Measurements from ENCODE around the gene RRAS. TPM values are rescaled to one million over a fixed set of nuclear protein-coding genes. Genes with fewer than 3 reads are reported as not detected.

RRAS gene
- total and polyA plus RNA-seq, 9 donors, result 15.3 to 36.4 (median 31.4) TPM

- Histone ChIP-seq H3K4me1 (ENCODE audit: control insufficient read depth, insufficient read depth, low read length) (peaks cover 24% of the 10 kb centered on the region), H3K36me3 (ENCODE audit: control insufficient read depth, insufficient read depth, low read length) (peaks cover 16% of the 10 kb centered on the region), H3K27ac (ENCODE audit: low read length) (peak overlapping the region; percentile 94), H3K4me3 (ENCODE audit: low read length) (peak overlapping the region; percentile 88), H3K27me3 (ENCODE audit: control insufficient read depth, insufficient read depth, low read length) (peaks cover 2% of the 10 kb centered on the region), H3K9me3 (replicated peaks; ENCODE audit: control insufficient read depth, low read depth, low read length) (no peaks in the 10 kb centered on the region)
- 0% methylated on average over 51 of the region's 58 CpGs for WGBS (ENCODE audit: insufficient coverage)
- peak; percentile 96 for DNase-seq
Observed at GRCh38 chr19:49590071-49590970, 49.6 kb downstream of the RRAS start.

- peaks cover 24% of the 10 kb centered on the region for H3K4me1 ChIP-seq (ENCODE audit: control insufficient read depth, insufficient read depth, low read length)
- WGBS (ENCODE audit: insufficient coverage), result 20% methylated on average over 1 of the region's 5 CpGs
- no peaks in the 10 kb centered on the region for H3K9me3 ChIP-seq (replicated peaks; ENCODE audit: control insufficient read depth, low read depth, low read length)
- H3K27me3 ChIP-seq (ENCODE audit: control insufficient read depth, insufficient read depth, low read length), result peaks cover 2% of the 10 kb centered on the region
- H3K4me3 ChIP-seq (ENCODE audit: low read length), result no peak overlapping the region
- DNase-seq, result no peak
- no peak overlapping the region for H3K27ac ChIP-seq (ENCODE audit: low read length)
- H3K36me3 ChIP-seq (ENCODE audit: control insufficient read depth, insufficient read depth, low read length), result peaks cover 11% of the 10 kb centered on the region
Observed at GRCh38 chr19:49589502-49589905, 50.4 kb downstream of the RRAS start.

- peaks cover 21% of the 10 kb centered on the region for H3K4me1 ChIP-seq (ENCODE audit: control insufficient read depth, insufficient read depth, low read length)
- H3K27me3 ChIP-seq (ENCODE audit: control insufficient read depth, insufficient read depth, low read length), result peaks cover 2% of the 10 kb centered on the region
- peak; percentile 18 for DNase-seq
- no peak overlapping the region for H3K4me3 ChIP-seq (ENCODE audit: low read length)
- no peak overlapping the region for H3K27ac ChIP-seq (ENCODE audit: low read length)
- 73% methylated on average over 14 of the region's 18 CpGs for WGBS (ENCODE audit: insufficient coverage)
- H3K36me3 ChIP-seq (ENCODE audit: control insufficient read depth, insufficient read depth, low read length), result peaks cover 2% of the 10 kb centered on the region
- H3K9me3 ChIP-seq (replicated peaks; ENCODE audit: control insufficient read depth, low read depth, low read length), result no peaks in the 10 kb centered on the region
Observed at GRCh38 chr19:49588365-49589122, 51.4 kb downstream of the RRAS start.

GRCh38 chr19:49587227-49587626 lies 52.7 kb downstream of the RRAS start:
- H3K36me3 ChIP-seq (ENCODE audit: control insufficient read depth, insufficient read depth, low read length), result no peaks in the 10 kb centered on the region
- peaks cover 2% of the 10 kb centered on the region for H3K27me3 ChIP-seq (ENCODE audit: control insufficient read depth, insufficient read depth, low read length)
- peaks cover 10% of the 10 kb centered on the region for H3K4me1 ChIP-seq (ENCODE audit: control insufficient read depth, insufficient read depth, low read length)
- no peak overlapping the region for H3K4me3 ChIP-seq (ENCODE audit: low read length)
- DNase-seq, result no peak
- no peaks in the 10 kb centered on the region for H3K9me3 ChIP-seq (replicated peaks; ENCODE audit: control insufficient read depth, low read depth, low read length)
- no peak overlapping the region for H3K27ac ChIP-seq (ENCODE audit: low read length)
- WGBS (ENCODE audit: insufficient coverage), result 83% methylated on average over 3 of the region's 8 CpGs

Other genes starting within 250 kb of the RRAS start
- gene PTH2, start 216.7 kb downstream of the RRAS start, total RNA-seq, result not detected
- under 1 TPM in 1 of 8 donors, not detected in 7; 0.28 TPM for gene PTH2, start 216.7 kb downstream of the RRAS start, polyA plus RNA-seq (ENCODE audit: insufficient read depth in 1 of 8, insufficient read length in 8 of 8, low replicate concordance in 1 of 8)
- not detected for gene GFY, start 214.8 kb downstream of the RRAS start, total RNA-seq
- gene GFY, start 214.8 kb downstream of the RRAS start, polyA plus RNA-seq (ENCODE audit: insufficient read depth in 1 of 8, insufficient read length in 8 of 8, low replicate concordance in 1 of 8), result not detected
- gene SLC17A7, start 198.6 kb downstream of the RRAS start, total RNA-seq, result 0.53 TPM
- gene SLC17A7, start 198.6 kb downstream of the RRAS start, polyA plus RNA-seq (ENCODE audit: insufficient read depth in 1 of 8, insufficient read length in 8 of 8, low replicate concordance in 1 of 8), result 1 to 10 TPM in 5 of 8 donors, under 1 TPM in 3; 0.60 to 1.7 (median 1.2) TPM
- 53.6 TPM for gene PIH1D1, start 188.3 kb downstream of the RRAS start, total RNA-seq
- gene PIH1D1, start 188.3 kb downstream of the RRAS start, polyA plus RNA-seq (ENCODE audit: insufficient read depth in 1 of 8, insufficient read length in 8 of 8, low replicate concordance in 1 of 8), result 10 to 100 TPM; 42.2 to 55.0 (median 45.8) TPM
- gene ALDH16A1, start 186.9 kb downstream of the RRAS start, total RNA-seq, result 14.4 TPM
- gene ALDH16A1, start 186.9 kb downstream of the RRAS start, polyA plus RNA-seq (ENCODE audit: insufficient read depth in 1 of 8, insufficient read length in 8 of 8, low replicate concordance in 1 of 8), result 10 to 100 TPM; 11.3 to 18.8 (median 13.8) TPM
- gene FLT3LG, start 165.9 kb downstream of the RRAS start, total RNA-seq, result 1.5 TPM
- 1 to 10 TPM; 2.6 to 4.9 (median 3.3) TPM for gene FLT3LG, start 165.9 kb downstream of the RRAS start, polyA plus RNA-seq (ENCODE audit: insufficient read depth in 1 of 8, insufficient read length in 8 of 8, low replicate concordance in 1 of 8)
- 5,773 TPM for gene RPL13A, start 152.5 kb downstream of the RRAS start, total RNA-seq
- 1,000 to 10,000 TPM; 4,396 to 5,632 (median 4,838) TPM for gene RPL13A, start 152.5 kb downstream of the RRAS start, polyA plus RNA-seq (ENCODE audit: insufficient read depth in 1 of 8, insufficient read length in 8 of 8, low replicate concordance in 1 of 8)
- gene RPS11, start 143.7 kb downstream of the RRAS start, total RNA-seq, result 5,208 TPM
- 1,000 to 10,000 TPM; 3,030 to 4,403 (median 3,703) TPM for gene RPS11, start 143.7 kb downstream of the RRAS start, polyA plus RNA-seq (ENCODE audit: insufficient read depth in 1 of 8, insufficient read length in 8 of 8, low replicate concordance in 1 of 8)
- gene FCGRT, start 127.5 kb downstream of the RRAS start, total RNA-seq, result 200 TPM
- gene FCGRT, start 127.5 kb downstream of the RRAS start, polyA plus RNA-seq (ENCODE audit: insufficient read depth in 1 of 8, insufficient read length in 8 of 8, low replicate concordance in 1 of 8), result 100 to 1,000 TPM; 150 to 241 (median 199) TPM
- 121 TPM for gene RCN3, start 112.1 kb downstream of the RRAS start, total RNA-seq
- 10 to 100 TPM; 37.4 to 88.6 (median 57.7) TPM for gene RCN3, start 112.1 kb downstream of the RRAS start, polyA plus RNA-seq (ENCODE audit: insufficient read depth in 1 of 8, insufficient read length in 8 of 8, low replicate concordance in 1 of 8)
- gene NOSIP, start 59.6 kb downstream of the RRAS start, total RNA-seq, result 78.8 TPM
- 10 to 100 TPM; 59.3 to 78.4 (median 66.5) TPM for gene NOSIP, start 59.6 kb downstream of the RRAS start, polyA plus RNA-seq (ENCODE audit: insufficient read depth in 1 of 8, insufficient read length in 8 of 8, low replicate concordance in 1 of 8)
- 0.84 TPM for gene PRRG2, start 58.8 kb downstream of the RRAS start, total RNA-seq
- gene PRRG2, start 58.8 kb downstream of the RRAS start, polyA plus RNA-seq (ENCODE audit: insufficient read depth in 1 of 8, insufficient read length in 8 of 8, low replicate concordance in 1 of 8), result under 1 TPM; 0.28 to 0.88 (median 0.56) TPM
- 3.5 TPM for gene PRR12, start 49.0 kb downstream of the RRAS start, total RNA-seq
- gene PRR12, start 49.0 kb downstream of the RRAS start, polyA plus RNA-seq (ENCODE audit: insufficient read depth in 1 of 8, insufficient read length in 8 of 8, low replicate concordance in 1 of 8), result 10 to 100 TPM; 14.9 to 22.7 (median 19.5) TPM
- gene SCAF1, start 2.1 kb upstream of the RRAS start, total RNA-seq, result 6.8 TPM
- 10 to 100 TPM; 25.6 to 36.9 (median 33.5) TPM for gene SCAF1, start 2.1 kb upstream of the RRAS start, polyA plus RNA-seq (ENCODE audit: insufficient read depth in 1 of 8, insufficient read length in 8 of 8, low replicate concordance in 1 of 8)
- 34.5 TPM for gene IRF3, start 25.7 kb upstream of the RRAS start, total RNA-seq
- 10 to 100 TPM; 29.2 to 47.9 (median 39.4) TPM for gene IRF3, start 25.7 kb upstream of the RRAS start, polyA plus RNA-seq (ENCODE audit: insufficient read depth in 1 of 8, insufficient read length in 8 of 8, low replicate concordance in 1 of 8)
- 10.9 TPM for gene BCL2L12, start 25.8 kb upstream of the RRAS start, total RNA-seq
- 10 to 100 TPM; 26.6 to 39.6 (median 31.2) TPM for gene BCL2L12, start 25.8 kb upstream of the RRAS start, polyA plus RNA-seq (ENCODE audit: insufficient read depth in 1 of 8, insufficient read length in 8 of 8, low replicate concordance in 1 of 8)
- gene PRMT1, start 37.1 kb upstream of the RRAS start, total RNA-seq, result 228 TPM
- gene PRMT1, start 37.1 kb upstream of the RRAS start, polyA plus RNA-seq (ENCODE audit: insufficient read depth in 1 of 8, insufficient read length in 8 of 8, low replicate concordance in 1 of 8), result 100 to 1,000 TPM; 186 to 229 (median 205) TPM
- 0.89 TPM for gene ADM5, start 49.5 kb upstream of the RRAS start, total RNA-seq
- gene ADM5, start 49.5 kb upstream of the RRAS start, polyA plus RNA-seq (ENCODE audit: insufficient read depth in 1 of 8, insufficient read length in 8 of 8, low replicate concordance in 1 of 8), result 1 to 10 TPM in 6 of 8 donors, under 1 TPM in 2; 0.63 to 1.8 (median 1.2) TPM
- gene CPT1C, start 51.0 kb upstream of the RRAS start, total RNA-seq, result 5.4 TPM
- gene CPT1C, start 51.0 kb upstream of the RRAS start, polyA plus RNA-seq (ENCODE audit: insufficient read depth in 1 of 8, insufficient read length in 8 of 8, low replicate concordance in 1 of 8), result 10 to 100 TPM in 7 of 8 donors, 1 to 10 TPM in 1; 8.1 to 16.0 (median 11.6) TPM
- gene TSKS, start 123.2 kb upstream of the RRAS start, total RNA-seq, result 0.84 TPM
- gene TSKS, start 123.2 kb upstream of the RRAS start, polyA plus RNA-seq (ENCODE audit: insufficient read depth in 1 of 8, insufficient read length in 8 of 8, low replicate concordance in 1 of 8), result 1 to 10 TPM in 2 of 8 donors, under 1 TPM in 6; 0.24 to 1.8 (median 0.67) TPM
- 31.3 TPM for gene AP2A1, start 126.9 kb upstream of the RRAS start, total RNA-seq
- gene AP2A1, start 126.9 kb upstream of the RRAS start, polyA plus RNA-seq (ENCODE audit: insufficient read depth in 1 of 8, insufficient read length in 8 of 8, low replicate concordance in 1 of 8), result 10 to 100 TPM; 52.9 to 76.9 (median 65.2) TPM
- gene FUZ, start 173.1 kb upstream of the RRAS start, total RNA-seq, result 14.6 TPM
- gene FUZ, start 173.1 kb upstream of the RRAS start, polyA plus RNA-seq (ENCODE audit: insufficient read depth in 1 of 8, insufficient read length in 8 of 8, low replicate concordance in 1 of 8), result 10 to 100 TPM; 15.8 to 23.8 (median 17.9) TPM
- gene MED25, start 178.1 kb upstream of the RRAS start, total RNA-seq, result 9.6 TPM
- gene MED25, start 178.1 kb upstream of the RRAS start, polyA plus RNA-seq (ENCODE audit: insufficient read depth in 1 of 8, insufficient read length in 8 of 8, low replicate concordance in 1 of 8), result 10 to 100 TPM; 24.9 to 41.0 (median 34.5) TPM
- 140 TPM for gene PTOV1, start 211.0 kb upstream of the RRAS start, total RNA-seq
- gene PTOV1, start 211.0 kb upstream of the RRAS start, polyA plus RNA-seq (ENCODE audit: insufficient read depth in 1 of 8, insufficient read length in 8 of 8, low replicate concordance in 1 of 8), result 100 to 1,000 TPM; 173 to 239 (median 224) TPM
- 20.7 TPM for gene PNKP, start 227.4 kb upstream of the RRAS start, total RNA-seq
- 10 to 100 TPM; 20.2 to 41.7 (median 33.8) TPM for gene PNKP, start 227.4 kb upstream of the RRAS start, polyA plus RNA-seq (ENCODE audit: insufficient read depth in 1 of 8, insufficient read length in 8 of 8, low replicate concordance in 1 of 8)
- 6.7 TPM for gene AKT1S1, start 237.2 kb upstream of the RRAS start, total RNA-seq
- gene AKT1S1, start 237.2 kb upstream of the RRAS start, polyA plus RNA-seq (ENCODE audit: insufficient read depth in 1 of 8, insufficient read length in 8 of 8, low replicate concordance in 1 of 8), result 10 to 100 TPM; 35.5 to 42.3 (median 40.3) TPM
- gene TBC1D17, start 237.6 kb upstream of the RRAS start, total RNA-seq, result 5.1 TPM
- gene TBC1D17, start 237.6 kb upstream of the RRAS start, polyA plus RNA-seq (ENCODE audit: insufficient read depth in 1 of 8, insufficient read length in 8 of 8, low replicate concordance in 1 of 8), result 10 to 100 TPM; 28.8 to 41.7 (median 37.9) TPM

All from muscle of leg (tissue), 11 donors.